Vagina (tissue), 2 donors: ENCODE measurements around the gene ADAMTS16.

Source experiments
- POLR2A ChIP-seq, 2 donors: fragments of 450-650 bp; IDR thresholded peaks; one replicate each; pipeline ENCODE4 v1.6.1; 2017; ENCODE audit warnings: antibody characterized with exemption in 2 of 2, mild to moderate bottlenecking in 2 of 2, moderate library complexity in 2 of 2
- TF ChIP-seq, protein P1 (sequence below), 3 experiments: fragments of 450-650 bp in 2 of 3; fragments of 200-600 bp in 1 of 3; sonication (generic) in 1 of 3; IDR thresholded peaks; one replicate each; pipeline ENCODE4 v1.5.1; 2017 to 2019; ENCODE audit warnings: antibody characterized with exemption in 3 of 3, mild to moderate bottlenecking in 2 of 3, moderate library complexity in 2 of 3

DNA sequence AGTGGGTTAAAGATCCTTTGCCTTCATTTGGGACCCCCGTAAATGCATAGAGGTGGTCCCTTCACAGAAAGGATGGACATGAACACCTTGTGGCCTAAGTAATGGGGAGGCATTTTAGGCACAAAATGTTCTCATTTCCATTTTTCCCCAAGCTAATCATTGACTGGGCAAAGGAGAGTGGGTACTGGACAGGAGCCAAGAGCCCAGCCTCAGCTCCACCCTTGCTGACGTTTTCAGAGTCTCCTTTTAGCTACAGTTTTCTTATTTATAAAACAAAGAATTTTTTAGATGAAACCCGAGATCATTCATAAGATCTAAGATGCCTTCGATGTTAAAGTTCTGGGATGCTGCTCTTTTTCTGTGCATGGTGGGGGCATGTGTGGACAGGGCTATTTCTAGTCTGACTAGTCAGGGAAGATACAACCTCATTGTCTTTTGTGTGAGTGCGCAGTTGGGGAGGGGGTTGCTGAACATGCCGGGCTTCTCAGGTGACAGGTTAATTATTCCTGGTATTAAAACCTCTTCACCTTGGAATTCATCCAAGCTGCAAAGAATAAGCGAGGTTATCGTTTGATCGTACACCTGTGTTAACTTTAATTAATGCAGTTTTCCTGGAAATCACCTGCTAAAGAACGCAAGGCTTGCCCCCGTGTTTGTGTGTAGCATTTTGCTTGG is 48.4 kb downstream of the ADAMTS16 start:
- TF ChIP-seq, protein P1, sequence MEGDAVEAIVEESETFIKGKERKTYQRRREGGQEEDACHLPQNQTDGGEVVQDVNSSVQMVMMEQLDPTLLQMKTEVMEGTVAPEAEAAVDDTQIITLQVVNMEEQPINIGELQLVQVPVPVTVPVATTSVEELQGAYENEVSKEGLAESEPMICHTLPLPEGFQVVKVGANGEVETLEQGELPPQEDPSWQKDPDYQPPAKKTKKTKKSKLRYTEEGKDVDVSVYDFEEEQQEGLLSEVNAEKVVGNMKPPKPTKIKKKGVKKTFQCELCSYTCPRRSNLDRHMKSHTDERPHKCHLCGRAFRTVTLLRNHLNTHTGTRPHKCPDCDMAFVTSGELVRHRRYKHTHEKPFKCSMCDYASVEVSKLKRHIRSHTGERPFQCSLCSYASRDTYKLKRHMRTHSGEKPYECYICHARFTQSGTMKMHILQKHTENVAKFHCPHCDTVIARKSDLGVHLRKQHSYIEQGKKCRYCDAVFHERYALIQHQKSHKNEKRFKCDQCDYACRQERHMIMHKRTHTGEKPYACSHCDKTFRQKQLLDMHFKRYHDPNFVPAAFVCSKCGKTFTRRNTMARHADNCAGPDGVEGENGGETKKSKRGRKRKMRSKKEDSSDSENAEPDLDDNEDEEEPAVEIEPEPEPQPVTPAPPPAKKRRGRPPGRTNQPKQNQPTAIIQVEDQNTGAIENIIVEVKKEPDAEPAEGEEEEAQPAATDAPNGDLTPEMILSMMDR (IDR thresholded peaks at IDR 0.05) = no peak
- no peak for TF ChIP-seq POLR2A (IDR thresholded peaks at IDR 0.05)
